22Rv1 (cell line): ENCODE measurements around the gene E2F8.

Experiments used
- CTCF ChIP-seq: fragments of 450-650 bp; IDR thresholded peaks from 2 replicates; pipeline ENCODE4 v1.5.1; 2017; ENCODE audit warnings: mild to moderate bottlenecking
- ZFX ChIP-seq: fragments of 450-650 bp; IDR thresholded peaks from 2 replicates; pipeline ENCODE4 v1.6.1; 2017; ENCODE audit warnings: antibody characterized with exemption, borderline replicate concordance

GRCh38 chr11:19245351-19245750 lies 4.6 kb upstream of the E2F8 start:
- TF ChIP-seq CTCF (no peak), ZFX (no peak)
